ENCODE data around the gene BCL2.
"Not testable (repeated sequence)": the region's sequence is repeated elsewhere in the genome, so short reads cannot be mapped to it uniquely, and the experiment has no call there.

The BCL2 gene

GRCh38 chr18:63257453-63257852 is 62.1 kb downstream of the BCL2 start:
- no peak for DNase-seq

- no peak for DNase-seq
Measured at GRCh38 chr18:63255435-63255834, 64.1 kb downstream of the BCL2 start.

- no peak for DNase-seq
Measured at GRCh38 chr18:63254716-63255399, 64.7 kb downstream of the BCL2 start.

DNA sequence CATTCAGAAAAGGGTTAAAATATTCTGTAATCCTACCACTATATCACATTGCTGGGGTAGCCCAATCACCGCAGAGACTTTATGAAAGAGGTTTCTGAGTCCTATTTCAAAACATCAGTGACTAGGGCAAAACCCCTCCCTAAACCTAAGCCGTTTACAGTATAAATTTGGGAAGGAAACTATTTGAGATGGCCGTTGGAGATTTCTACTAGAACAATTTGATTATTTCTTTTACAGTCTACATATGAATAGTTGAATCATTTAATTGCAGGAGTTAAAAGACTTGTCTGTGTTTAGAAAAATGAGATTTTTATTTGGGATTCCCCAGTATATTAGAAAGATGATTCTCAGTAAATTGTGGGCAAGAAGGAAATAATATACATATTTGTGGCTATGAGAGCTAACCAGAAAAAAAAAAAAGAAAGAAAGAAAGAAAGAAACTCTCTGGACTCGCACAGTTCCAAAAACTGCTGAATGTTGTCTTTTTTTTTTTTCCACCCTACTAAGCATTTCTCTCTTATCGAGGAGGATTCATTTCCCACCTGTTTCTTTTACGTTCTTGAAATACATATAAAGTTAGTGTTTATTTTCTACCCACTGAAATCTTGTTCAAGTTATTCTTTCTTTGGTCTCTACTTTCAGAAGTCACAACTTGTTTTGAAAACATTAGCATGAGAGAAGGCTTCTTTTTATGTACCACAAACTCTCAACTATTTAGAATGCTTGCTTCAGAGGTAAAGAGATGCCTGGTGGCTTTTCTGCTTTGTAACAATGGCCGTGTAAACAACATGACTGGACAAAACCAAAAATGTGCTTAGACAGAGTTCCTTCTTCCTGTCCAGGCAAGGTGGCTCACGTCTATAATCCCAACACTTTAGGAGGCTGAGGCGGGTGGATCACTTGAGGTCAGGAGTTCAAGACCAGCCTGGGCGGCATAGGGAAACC is 65.9 kb downstream of the BCL2 start:
- DNase-seq = no peak

- no peak for DNase-seq
Measured at GRCh38 chr18:63253014-63253413, 66.6 kb downstream of the BCL2 start.

DNA sequence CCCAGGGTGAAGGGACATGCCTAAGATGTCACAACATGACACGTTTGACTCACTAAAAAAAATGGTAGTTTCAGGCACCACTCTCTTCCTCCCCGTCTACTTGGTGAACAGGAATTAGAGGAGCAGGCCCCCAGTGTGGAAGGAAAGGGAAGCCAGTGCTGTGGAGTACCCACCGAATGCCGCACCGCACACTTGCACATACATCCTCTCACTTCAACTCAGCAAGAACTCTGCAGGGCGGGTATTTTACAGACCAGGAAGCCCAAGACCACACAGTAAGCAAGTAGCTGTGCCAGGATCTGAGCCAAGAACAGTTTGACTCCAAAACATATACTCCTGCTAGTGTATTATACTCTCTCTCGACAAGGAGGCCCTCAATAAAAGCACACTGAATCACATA is 69.8 kb downstream of the BCL2 start:
- peak in 1 of 4 experiments; percentile 3 for DNase-seq

DNA sequence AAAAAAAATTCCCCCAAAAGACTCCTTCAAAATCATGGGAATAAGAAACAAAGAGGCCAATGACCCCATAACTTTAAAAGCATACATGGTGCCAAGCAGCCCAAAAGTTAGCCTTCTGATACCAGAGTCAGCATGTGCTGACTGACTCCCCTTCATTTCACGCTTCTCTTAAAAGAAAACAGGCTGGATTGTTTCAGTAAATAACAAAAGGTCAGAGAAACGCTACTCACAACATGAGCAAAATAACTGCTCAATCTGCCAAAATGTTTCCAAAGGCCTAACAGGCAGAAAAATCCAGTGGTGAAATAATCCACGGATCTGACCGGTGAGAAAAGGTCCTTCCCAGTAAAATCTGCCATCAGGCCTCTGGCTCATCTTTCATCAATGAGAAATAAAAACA is 71.6 kb downstream of the BCL2 start:
- no peak for DNase-seq

DNA sequence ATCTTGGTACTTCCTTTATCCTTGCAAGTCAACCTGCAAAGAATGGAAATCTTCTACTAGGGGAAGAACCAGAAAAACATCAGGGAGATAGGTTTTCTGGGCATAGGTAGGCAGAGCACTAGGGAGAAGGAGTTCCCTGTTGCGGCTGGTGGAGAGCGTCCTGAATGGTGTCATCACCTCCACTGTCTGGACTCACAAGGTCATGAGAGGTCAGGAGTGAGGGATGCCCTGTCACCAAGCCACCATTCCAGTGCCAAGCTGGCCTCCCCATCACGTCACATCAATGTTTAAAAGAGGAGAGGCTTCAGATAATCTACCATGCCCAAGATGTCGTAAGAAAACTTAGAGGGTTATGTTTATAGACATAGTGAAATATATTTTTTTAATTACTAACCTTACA is 72.1 kb downstream of the BCL2 start:
- DNase-seq = no peak

GRCh38 chr18:63245600-63245999 is 74.0 kb downstream of the BCL2 start:
- no peak for DNase-seq

- DNase-seq = no peak
Measured at GRCh38 chr18:63244607-63245006, 75.0 kb downstream of the BCL2 start.

DNA sequence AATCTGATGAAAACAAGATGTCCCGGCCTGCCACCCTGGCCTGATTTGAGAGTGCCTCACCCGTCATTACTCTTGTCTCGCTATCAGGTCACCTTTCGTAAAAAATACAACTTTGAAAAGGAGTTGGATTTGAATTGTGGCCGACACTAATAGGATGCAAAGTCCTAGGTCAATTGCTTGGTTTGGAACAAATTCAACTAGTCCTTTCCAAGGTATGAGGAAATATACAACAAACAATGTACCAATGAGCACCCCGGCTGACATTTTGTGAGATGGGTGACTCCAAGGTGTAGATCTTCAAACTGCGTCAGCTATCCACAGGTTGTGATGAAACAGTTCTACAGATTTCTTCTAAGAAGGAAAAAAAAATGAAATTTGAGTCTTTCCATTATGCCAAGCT is 77.8 kb downstream of the BCL2 start:
- DNase-seq = no peak

GRCh38 chr18:63241317-63241712 is 78.3 kb downstream of the BCL2 start:
- no peak for DNase-seq

GRCh38 chr18:63240531-63241316 is 78.8 kb downstream of the BCL2 start:
- no peak for DNase-seq

DNA sequence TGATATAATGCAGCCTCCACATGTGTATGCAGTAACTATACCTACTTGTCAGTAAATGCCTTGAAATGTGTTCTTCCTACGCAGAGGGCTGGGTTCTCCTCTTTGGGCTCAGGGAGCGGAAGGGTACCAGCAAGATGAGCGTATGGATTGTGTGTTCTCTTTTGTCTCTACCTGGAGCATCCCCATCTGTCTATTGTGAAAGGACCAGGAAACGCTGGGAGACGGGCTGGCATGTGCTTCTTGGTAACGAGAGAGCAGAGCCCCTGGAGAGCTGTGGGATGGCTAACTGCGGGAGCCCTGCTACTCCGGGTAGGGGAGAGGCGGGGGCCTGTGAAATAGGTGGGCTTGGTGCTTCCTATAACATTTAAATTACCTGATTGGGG is 80.9 kb downstream of the BCL2 start:
- no peak for DNase-seq

DNA sequence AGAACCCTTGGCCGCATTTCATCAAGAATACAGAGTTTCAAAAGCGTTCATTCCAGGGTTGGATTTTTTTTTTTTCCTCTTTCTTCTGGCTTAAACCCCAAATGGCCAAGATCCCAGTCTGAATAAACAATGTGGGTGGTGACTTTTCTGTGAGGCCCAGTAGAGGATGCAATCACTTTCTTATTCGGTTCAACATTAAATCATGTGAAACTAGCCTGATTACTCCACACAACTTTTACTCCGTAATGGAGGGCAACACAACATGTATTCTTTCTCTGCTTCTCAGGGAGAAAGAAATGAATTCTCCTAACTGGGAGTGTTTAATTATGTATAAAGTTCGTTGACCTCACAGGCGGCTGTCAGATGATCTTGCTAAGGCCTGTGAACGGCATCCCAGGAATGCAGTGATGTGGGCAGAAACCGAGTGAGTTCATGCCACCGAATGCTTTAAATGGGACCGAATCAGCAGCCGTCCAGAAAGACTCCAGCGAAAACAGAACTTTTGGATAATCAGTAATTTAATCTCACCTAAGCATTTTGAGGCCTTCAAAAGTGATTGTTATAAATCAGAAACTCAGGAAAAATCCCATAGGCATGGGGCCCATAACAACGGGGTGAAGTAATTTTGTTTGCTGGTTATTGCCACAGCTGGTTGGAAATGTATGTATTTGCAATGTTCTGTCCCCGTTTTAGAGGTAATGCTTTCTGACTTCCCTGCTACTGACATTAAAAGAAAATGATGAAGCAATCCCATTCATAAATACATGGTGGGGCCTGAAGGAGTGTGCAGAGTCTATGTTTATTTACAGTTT is 81.5 kb downstream of the BCL2 start:
- DNase-seq = no peak

DNA sequence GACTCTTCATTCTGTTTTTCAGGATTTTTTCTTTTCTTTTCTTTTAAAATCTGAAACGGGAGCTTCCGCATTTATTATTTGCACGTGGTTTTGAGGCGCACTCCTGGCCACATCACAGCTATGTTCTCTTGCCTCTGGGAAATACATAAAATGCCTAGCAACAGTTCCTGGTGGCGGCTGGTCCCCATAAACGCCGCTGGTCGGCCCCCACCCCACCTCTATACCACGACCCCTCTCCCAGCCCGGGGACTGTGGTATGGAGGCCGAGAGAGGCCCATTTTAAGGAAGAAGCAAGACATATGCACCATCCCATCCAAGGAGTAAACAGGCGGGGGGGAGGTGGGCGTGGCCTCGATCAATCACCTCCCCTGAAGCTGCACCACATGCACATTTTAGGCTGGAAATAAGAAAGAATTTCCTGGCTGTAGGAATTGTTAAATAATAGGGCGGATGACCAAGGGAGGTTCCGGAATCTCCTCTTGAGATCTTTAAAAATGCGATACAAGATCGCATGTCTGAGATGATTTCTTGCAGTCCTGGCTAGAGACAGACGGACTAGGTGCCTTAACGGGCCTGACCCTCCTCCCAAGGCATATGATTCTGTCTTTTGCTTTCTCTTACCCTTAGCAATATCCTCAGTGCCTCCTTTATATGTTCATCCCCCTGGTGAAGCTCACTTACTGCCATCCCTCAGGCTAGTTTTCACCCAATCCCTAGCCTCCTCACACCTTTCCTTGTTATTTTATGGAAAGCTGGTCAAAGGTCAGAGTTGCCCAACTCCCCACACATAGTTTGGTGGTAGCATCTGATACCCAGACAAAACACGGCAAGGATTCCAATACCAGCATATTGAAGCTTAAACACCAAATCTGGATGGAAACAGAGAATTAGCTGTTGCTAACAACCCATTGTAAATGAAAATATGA is 82.4 kb downstream of the BCL2 start:
- DNase-seq = no peak

- no peak for DNase-seq
Measured at GRCh38 chr18:63236406-63236805, 83.2 kb downstream of the BCL2 start.

- DNase-seq = not testable (repeated sequence)
Measured at GRCh38 chr18:63235920-63236319, 83.6 kb downstream of the BCL2 start.

DNA sequence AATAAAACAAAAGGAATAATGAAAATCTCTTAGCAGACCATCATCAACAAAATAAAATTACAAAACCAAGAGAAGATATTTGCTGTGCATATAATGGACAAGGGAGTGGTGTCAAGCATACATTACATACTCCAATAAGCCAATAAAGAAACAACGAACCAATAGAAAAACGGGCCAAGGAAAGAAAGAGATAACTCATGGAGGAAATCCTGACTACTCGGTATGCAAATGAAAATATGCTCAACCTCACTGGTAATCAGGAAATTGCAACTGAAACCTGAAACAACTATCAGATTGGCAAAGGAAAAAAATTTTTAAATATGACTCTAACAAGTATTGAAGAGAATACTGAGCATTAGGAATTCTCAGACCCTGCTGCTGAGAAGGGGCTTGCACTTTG is 84.7 kb downstream of the BCL2 start:
- no peak for DNase-seq

DNA sequence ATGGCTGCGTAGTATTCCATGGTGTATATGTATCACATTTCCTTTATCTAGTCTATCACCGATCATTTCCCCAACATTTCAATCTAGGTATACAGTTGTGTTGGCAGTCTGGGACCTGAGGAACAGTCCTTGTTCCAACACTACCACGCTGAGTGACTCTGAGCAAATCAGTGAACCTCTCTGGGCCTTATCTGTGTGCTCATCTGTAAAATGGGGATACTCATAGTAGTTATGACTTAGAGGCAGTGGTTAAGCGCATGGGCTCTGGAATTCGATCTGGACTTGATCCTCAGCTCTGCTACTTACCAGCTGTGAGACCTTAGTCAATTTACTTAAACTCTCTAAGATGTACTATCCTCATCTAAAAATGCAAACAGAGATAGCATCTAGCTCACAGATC is 85.1 kb downstream of the BCL2 start:
- no peak for DNase-seq

GRCh38 chr18:63233334-63233733 is 86.2 kb downstream of the BCL2 start:
- DNase-seq = no peak

GRCh38 chr18:63232826-63233225 is 86.7 kb downstream of the BCL2 start:
- DNase-seq = no peak
